COR-L47 (cell line): ENCODE data around the gene PDE9A.
"Not testable (repeated sequence)": the region's sequence is repeated elsewhere in the genome, so short reads cannot be mapped to it uniquely, and the experiment has no call there.

Experiments used
- DNase-seq: peaks from one replicate; lab custom pipeline; 2025; lab: John Stamatoyannopoulos, UW

PDE9A gene

GRCh38 chr21:42799516-42799915, 146.1 kb downstream of the PDE9A start:
- DNase-seq = no peak

GRCh38 chr21:42799948-42800347, 146.5 kb downstream of the PDE9A start:
- DNase-seq = no peak

GRCh38 chr21:42801616-42802015, 148.2 kb downstream of the PDE9A start:
- not testable (repeated sequence) for DNase-seq

DNA sequence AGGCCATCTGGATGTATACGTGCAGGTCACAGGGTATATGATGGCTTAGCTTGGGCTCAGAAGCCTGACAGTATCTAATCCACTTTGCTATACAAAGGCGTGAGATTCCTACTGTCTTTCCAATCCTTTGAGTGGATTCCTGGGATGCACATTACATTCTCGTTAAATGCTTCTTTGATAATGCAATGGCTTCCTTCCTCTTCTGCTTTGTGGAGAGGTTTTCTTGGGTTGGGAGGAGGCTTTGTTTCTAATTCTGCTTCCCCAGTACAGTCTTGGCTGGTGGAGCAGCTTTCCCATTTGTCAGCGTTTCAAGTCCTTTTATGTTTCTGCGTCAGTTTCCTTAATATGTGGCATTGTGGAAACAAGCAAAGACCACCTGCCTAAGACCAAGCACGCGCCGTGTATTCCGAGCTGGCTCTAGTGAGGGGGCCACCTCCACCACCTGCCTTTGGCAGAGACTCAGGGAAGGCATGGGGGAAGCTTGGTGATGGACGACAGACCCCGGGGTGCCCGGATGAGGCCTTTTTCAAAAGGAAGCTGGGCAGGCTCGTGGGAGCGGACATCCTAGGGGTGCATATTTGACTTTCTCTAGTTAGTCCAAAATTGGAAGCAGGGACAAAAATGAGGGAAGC, 153.2 kb downstream of the PDE9A start:
- no peak for DNase-seq

GRCh38 chr21:42807293-42807895, 154.0 kb downstream of the PDE9A start:
- DNase-seq = not testable (repeated sequence)

DNA sequence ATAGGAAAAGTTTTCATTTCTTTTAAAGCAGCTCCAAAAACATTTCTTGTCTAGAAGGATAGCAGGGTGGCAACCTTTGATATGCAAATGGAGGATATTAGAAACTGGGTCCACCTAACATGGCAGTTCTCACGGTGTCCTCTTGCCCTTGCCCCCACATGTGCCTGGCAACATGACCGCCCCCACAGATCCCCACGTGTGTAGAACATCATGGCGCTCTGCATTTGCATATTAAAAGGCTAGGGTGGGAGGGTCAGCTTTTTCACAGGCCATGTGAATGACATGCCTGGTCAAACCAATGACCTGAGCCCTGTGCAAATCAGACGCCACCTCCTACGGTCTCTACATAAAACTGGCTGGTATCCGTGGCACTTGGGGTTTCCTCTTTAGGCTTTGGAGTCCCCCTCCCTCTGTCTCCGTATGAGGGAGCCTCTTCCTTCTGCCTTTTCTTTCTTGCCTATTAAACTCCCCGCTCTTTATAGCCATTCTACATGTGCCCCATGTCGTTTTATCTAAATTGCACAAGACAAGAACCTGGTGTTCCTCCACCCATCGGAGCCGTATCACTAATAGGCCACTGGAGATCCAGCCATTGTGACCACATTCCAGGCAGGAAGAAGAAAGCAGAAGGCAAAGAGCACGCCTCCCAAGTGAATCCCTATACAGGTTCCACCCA, 154.7 kb downstream of the PDE9A start:
- no peak for DNase-seq

- no peak for DNase-seq
Measured at GRCh38 chr21:42809171-42809570, 155.8 kb downstream of the PDE9A start.

- no peak for DNase-seq
Measured at GRCh38 chr21:42809577-42810475, 156.4 kb downstream of the PDE9A start.

- DNase-seq = no peak
Measured at GRCh38 chr21:42811960-42812359, 158.5 kb downstream of the PDE9A start.

- not testable (repeated sequence) for DNase-seq
Measured at GRCh38 chr21:42812528-42813241, 159.3 kb downstream of the PDE9A start.

DNA sequence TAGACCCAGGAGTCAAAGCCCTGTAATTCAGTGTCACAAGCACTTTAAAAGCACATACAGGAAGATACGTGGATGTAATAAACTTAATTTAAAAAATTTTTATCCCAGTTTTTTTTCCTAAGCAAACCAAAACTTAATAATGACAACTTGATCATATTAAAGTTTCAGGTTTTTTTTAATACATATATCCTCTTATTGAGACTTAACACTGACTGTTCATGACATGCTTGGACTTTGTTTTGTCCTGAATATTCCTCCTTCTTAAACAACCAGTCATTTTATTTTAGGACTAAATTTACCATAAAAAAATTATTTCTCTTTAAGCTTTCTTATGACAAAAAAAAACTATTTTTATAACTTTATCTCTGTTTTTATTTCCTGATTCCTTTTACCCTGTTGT, 161.8 kb downstream of the PDE9A start:
- no peak for DNase-seq

GRCh38 chr21:42818328-42818749, 164.9 kb downstream of the PDE9A start:
- peak; percentile 32 for DNase-seq

- no peak for DNase-seq
Measured at GRCh38 chr21:42819861-42820615, 166.6 kb downstream of the PDE9A start.

DNA sequence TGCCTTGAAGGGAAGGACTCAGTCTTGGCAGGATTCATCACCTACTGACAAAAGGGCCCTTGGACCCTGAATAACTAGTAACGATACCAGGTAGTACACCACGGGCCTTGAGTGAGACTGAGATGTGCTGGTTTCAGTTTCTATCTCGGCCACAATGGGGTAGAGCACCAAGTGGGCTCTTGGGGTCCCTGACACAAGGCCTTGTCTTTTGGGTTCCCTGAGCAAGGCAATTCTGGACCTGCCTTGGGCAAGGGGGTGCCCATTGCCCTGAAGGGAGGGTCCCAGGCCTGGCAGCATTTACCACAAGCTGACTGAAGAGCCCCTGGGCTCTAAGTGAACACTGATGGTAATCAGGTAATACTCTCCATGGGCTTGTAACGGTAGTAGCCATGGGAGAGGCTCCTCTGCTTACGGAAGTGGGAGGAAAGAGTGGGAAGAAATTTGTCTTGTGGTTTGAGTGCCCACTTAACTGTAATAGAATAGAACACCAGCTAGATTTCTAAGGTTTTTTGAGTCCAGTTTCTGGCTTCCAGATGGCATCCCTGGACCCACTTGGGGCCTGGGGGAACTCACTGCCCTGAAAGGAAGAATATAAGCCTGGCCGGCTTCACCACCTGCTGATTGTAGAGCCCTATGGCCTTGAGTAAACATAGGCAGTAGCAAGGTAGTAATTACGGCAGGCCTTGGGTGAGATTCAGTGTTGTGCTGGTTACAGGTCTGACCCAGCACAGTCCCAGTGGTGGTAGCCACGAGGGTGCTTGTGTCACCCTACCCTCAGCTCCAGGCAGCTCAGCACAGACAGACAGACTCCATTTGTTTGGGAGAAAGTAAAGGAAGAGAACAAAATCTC, 167.4 kb downstream of the PDE9A start:
- peak; percentile 64 for DNase-seq
